ENCODE measurements around the gene IGF2BP2.

IGF2BP2 gene

GRCh38 chr3:185764980-185765370 is 59.9 kb downstream of the IGF2BP2 start:
- TF ChIP-seq CTCF (IDR thresholded peaks at IDR 0.05; ENCODE audit: control insufficient read depth, extremely low read depth, insufficient read depth): no peak
- no peak for DNase-seq (ENCODE audit: low read depth)
- H3K4me3 ChIP-seq (ENCODE audit: low read depth, low read length): no peak overlapping the region

- no peak for TF ChIP-seq CTCF (IDR thresholded peaks at IDR 0.05; ENCODE audit: control insufficient read depth, extremely low read depth, insufficient read depth)
- no peak for DNase-seq (ENCODE audit: low read depth)
- no peak overlapping the region for H3K4me3 ChIP-seq (ENCODE audit: low read depth, low read length)
Observed at GRCh38 chr3:185764163-185764979, 60.5 kb downstream of the IGF2BP2 start.

- H3K4me3 ChIP-seq (ENCODE audit: low read depth, low read length): no peak overlapping the region
- no peak for TF ChIP-seq CTCF (IDR thresholded peaks at IDR 0.05; ENCODE audit: control insufficient read depth, extremely low read depth, insufficient read depth)
- DNase-seq (ENCODE audit: low read depth): no peak
Observed at GRCh38 chr3:185763347-185764005, 61.4 kb downstream of the IGF2BP2 start.

GRCh38 chr3:185760550-185760949 is 64.3 kb downstream of the IGF2BP2 start:
- H3K4me3 ChIP-seq (ENCODE audit: low read depth, low read length): no peak overlapping the region
- no peak for TF ChIP-seq CTCF (IDR thresholded peaks at IDR 0.05; ENCODE audit: control insufficient read depth, extremely low read depth, insufficient read depth)
- no peak for DNase-seq (ENCODE audit: low read depth)

- no peak overlapping the region for H3K4me3 ChIP-seq (ENCODE audit: low read depth, low read length)
- TF ChIP-seq CTCF (IDR thresholded peaks at IDR 0.05; ENCODE audit: control insufficient read depth, extremely low read depth, insufficient read depth): no peak
- DNase-seq (ENCODE audit: low read depth): no peak
Observed at GRCh38 chr3:185760088-185760487, 64.8 kb downstream of the IGF2BP2 start.

- no peak overlapping the region for H3K4me3 ChIP-seq (ENCODE audit: low read depth, low read length)
- no peak for TF ChIP-seq CTCF (IDR thresholded peaks at IDR 0.05; ENCODE audit: control insufficient read depth, extremely low read depth, insufficient read depth)
- no peak for DNase-seq (ENCODE audit: low read depth)
Observed at GRCh38 chr3:185759512-185759911, 65.3 kb downstream of the IGF2BP2 start.
